Mucosa of rectum (tissue), 2 donors: ENCODE measurements around the gene ANKRD33B.

Source experiments
- H3K27ac ChIP-seq, 2 donors: one replicate each; pipeline ENCODE4 v1.7.0; 2013; ENCODE audit warnings: inconsistent platforms in 2 of 2, low read depth in 2 of 2, low read length in 2 of 2
- H3K27me3 ChIP-seq, 2 donors: one replicate each; pipeline ENCODE4 v1.7.0; 2013; ENCODE audit warnings: low read length in 2 of 2; ENCODE audit not compliant: control insufficient read depth in 2 of 2, insufficient read depth in 2 of 2
- H3K36me3 ChIP-seq, 2 donors: one replicate each; pipeline ENCODE4 v1.7.0; 2013; ENCODE audit warnings: low read length in 2 of 2; ENCODE audit not compliant: control insufficient read depth in 2 of 2, insufficient read depth in 2 of 2
- H3K4me1 ChIP-seq, 2 donors: one replicate each; pipeline ENCODE4 v1.7.0; 2013; ENCODE audit warnings: low read length in 2 of 2, mild to moderate bottlenecking in 1 of 2; ENCODE audit not compliant: control insufficient read depth in 2 of 2, insufficient read depth in 2 of 2
- H3K4me3 ChIP-seq, 2 donors: one replicate each; pipeline ENCODE4 v1.7.0; 2013; ENCODE audit warnings: low read length in 2 of 2
- H3K9ac ChIP-seq, 2 donors: one replicate each; pipeline ENCODE4 v1.7.0; 2013; ENCODE audit warnings: low read length in 2 of 2, low read depth in 1 of 2, mild to moderate bottlenecking in 1 of 2
- H3K9me3 ChIP-seq, 2 donors: one replicate each; pipeline ENCODE4 v1.7.0; 2013; ENCODE audit warnings: low read length in 2 of 2; ENCODE audit not compliant: control insufficient read depth in 2 of 2
- donor health status: healthy.
- donor health status: Normal muscosa, but diverticular disease.

The ANKRD33B gene

DNA sequence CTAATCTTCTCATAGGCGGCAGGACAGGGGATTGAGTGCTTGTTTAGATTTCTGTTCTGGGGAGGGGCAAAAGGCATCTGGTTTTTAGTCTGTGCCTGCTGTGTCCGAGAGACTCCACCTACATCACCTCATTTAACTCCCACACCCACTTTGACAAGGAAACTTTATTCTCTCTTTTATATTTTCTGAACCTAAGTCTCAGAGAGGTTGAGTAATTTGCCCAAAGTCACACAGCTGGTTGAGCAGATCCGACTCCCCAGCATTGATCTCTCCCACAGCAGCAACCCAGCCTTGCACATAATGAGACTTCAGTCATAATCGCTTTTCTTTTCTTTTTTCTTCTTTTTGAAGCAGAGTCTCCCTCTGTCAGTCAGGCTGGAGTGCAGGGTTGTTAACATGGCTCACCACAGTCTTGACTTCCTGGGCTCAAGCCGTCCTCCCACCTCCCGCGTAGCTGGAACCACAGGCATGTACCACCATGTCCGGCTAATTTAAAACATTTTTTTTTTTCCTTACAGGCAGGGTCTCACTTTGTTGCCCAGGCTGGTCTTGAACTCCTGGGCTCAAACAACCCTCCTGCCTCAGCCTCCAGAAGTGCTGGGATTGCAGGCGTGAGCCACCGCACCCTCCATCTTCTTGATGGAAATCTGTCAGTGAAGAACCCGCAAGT lies 36.5 kb upstream of the ANKRD33B start:
- no peak overlapping the region for H3K27ac ChIP-seq
- no peak overlapping the region for H3K4me3 ChIP-seq
- no peak overlapping the region for H3K9ac ChIP-seq

GRCh38 chr5:10528056-10528816 lies 35.6 kb upstream of the ANKRD33B start:
- Histone ChIP-seq H3K27me3 (no peaks in the 10 kb centered on the region), H3K9me3 (no peaks in the 10 kb centered on the region), H3K36me3 (no peaks in the 10 kb centered on the region), H3K27ac (no peak overlapping the region), H3K4me1 (no peaks in the 10 kb centered on the region), H3K9ac (no peak overlapping the region), H3K4me3 (no peak overlapping the region)

More for the DNA sequence above, 36.5 kb upstream of the ANKRD33B start:
- Histone ChIP-seq H3K9me3 (no peaks in the 10 kb centered on the region), H3K36me3 (no peaks in the 10 kb centered on the region), H3K27me3 (no peaks in the 10 kb centered on the region), H3K4me1 (no peaks in the 10 kb centered on the region)

GRCh38 chr5:10528827-10529226 lies 35.0 kb upstream of the ANKRD33B start:
- Histone ChIP-seq H3K27me3 (no peaks in the 10 kb centered on the region), H3K27ac (no peak overlapping the region), H3K4me3 (no peak overlapping the region), H3K9me3 (no peaks in the 10 kb centered on the region), H3K4me1 (no peaks in the 10 kb centered on the region), H3K36me3 (no peaks in the 10 kb centered on the region), H3K9ac (no peak overlapping the region)

DNA sequence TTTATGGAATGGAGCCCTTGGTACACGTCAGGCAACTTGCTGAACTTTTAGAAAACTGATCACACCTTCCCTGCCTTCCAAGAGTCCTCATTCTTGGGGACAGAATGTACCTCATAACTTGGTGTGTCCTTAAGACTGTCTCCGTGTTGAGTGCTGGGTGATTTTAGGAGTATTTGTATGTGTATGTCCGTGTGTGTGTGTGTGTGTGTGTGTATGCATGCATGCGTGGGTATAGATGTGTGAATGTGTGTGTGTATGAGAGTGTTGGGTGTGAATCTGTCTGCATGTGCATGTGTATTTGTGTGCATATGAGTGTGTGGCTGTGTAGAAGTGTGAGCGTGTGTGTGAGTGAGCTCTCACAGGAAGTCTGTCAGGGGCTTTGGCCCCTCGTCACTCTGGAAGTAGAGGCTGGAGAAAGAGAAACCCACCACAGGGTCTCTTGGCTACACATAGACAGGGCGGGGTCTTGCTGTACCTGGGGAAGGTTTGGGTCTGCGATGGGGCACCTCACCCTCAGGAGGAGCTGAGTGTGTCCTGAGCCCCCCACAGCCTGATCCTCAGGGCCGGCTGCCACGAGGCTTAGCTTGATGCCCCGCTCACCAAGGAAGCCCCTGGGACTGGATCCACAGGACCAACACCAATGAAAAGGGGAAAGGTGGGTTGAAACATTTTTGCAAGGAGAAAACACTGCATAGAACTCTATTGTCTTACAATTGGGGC lies 33.1 kb upstream of the ANKRD33B start:
- H3K4me1 ChIP-seq = no peaks in the 10 kb centered on the region
- no peaks in the 10 kb centered on the region for H3K27me3 ChIP-seq
- no peaks in the 10 kb centered on the region for H3K9me3 ChIP-seq
- no peak overlapping the region for H3K9ac ChIP-seq
- no peak overlapping the region for H3K27ac ChIP-seq
- H3K4me3 ChIP-seq = no peak overlapping the region
- H3K36me3 ChIP-seq = no peaks in the 10 kb centered on the region

- H3K9ac ChIP-seq = no peak overlapping the region
- peaks cover 0 to 3% of the 10 kb centered on the region in 2 donors for H3K27me3 ChIP-seq
- no peak overlapping the region for H3K27ac ChIP-seq
- H3K4me1 ChIP-seq = peaks cover 0 to 4% of the 10 kb centered on the region in 2 donors
- no peaks in the 10 kb centered on the region for H3K9me3 ChIP-seq
- no peak overlapping the region for H3K4me3 ChIP-seq
- no peaks in the 10 kb centered on the region for H3K36me3 ChIP-seq
These were observed 31.4 kb upstream of the ANKRD33B start for GRCh38 chr5:10532421-10532820.

- Histone ChIP-seq H3K27ac (no peak overlapping the region), H3K4me3 (no peak overlapping the region), H3K36me3 (no peaks in the 10 kb centered on the region), H3K4me1 (peaks cover 0 to 5% of the 10 kb centered on the region in 2 donors), H3K9me3 (no peaks in the 10 kb centered on the region), H3K9ac (no peak overlapping the region), H3K27me3 (peaks cover 0 to 3% of the 10 kb centered on the region in 2 donors)
These were observed 30.6 kb upstream of the ANKRD33B start for GRCh38 chr5:10533226-10533625.

GRCh38 chr5:10534561-10535530 lies 29.0 kb upstream of the ANKRD33B start:
- Histone ChIP-seq H3K9me3 (no peaks in the 10 kb centered on the region), H3K27ac (no peak overlapping the region), H3K36me3 (no peaks in the 10 kb centered on the region), H3K4me1 (peaks cover 0 to 5% of the 10 kb centered on the region in 2 donors), H3K27me3 (peaks cover 0 to 7% of the 10 kb centered on the region in 2 donors), H3K4me3 (no peak overlapping the region), H3K9ac (peak overlapping the region in 1 of 2 donors; percentile 2)

DNA sequence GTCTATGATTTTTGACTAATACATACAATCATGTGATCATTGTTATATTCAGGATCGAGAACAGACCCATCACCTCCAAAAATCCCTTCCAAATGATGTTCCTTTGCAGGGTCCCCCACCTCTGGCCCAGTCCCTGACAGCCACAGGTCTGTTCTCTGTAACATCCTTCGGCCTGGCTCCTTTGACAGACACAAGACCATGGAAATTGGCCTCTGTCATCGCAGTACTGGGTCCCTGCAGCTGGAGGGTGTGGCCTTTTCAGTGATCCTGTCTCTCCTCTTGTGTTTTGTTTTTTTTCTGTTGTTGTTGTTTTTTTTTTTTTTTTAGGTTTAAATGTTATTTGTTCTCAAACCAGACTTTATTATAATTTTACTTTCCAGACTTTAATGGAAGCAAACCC lies 27.4 kb upstream of the ANKRD33B start:
- H3K9me3 ChIP-seq = no peaks in the 10 kb centered on the region
- peaks cover 0 to 7% of the 10 kb centered on the region in 2 donors for H3K27me3 ChIP-seq
- no peak overlapping the region for H3K4me3 ChIP-seq
- H3K4me1 ChIP-seq = peaks cover 0 to 5% of the 10 kb centered on the region in 2 donors
- H3K27ac ChIP-seq = no peak overlapping the region
- H3K36me3 ChIP-seq = no peaks in the 10 kb centered on the region
- H3K9ac ChIP-seq = no peak overlapping the region

DNA sequence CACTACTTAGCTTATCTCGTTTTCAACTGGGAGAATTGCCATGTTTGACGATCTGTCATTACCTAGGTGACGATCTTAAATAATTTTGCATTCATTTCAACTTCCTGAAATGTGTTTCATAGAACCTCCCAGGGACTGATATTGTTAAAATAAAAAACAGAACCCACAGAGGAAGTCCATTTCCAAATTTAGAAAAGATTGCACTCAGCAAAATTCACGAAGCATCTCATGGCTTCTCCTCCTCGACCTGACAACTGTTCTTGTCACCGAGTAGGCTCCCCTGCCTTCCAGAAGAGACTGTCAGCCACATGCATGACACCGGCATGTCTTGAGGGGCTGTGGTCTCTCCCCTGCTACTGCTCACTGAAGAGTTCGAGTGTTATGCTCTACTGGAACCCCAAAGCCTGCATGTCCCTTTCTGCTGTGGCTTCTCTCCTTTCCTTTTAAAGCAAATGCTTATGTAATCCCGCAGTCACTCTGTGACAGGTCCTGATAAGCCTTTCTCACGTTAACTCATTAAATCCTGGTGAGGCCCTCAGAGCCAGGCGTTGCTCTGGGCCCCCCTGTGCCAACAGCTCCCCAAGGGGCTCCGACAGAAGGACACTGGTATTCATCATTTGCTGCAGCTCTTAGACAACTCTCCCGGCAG lies 26.8 kb upstream of the ANKRD33B start:
- H3K4me3 ChIP-seq = peak overlapping the region in 1 of 2 donors; percentile 17
- peaks cover 0 to 7% of the 10 kb centered on the region in 2 donors for H3K27me3 ChIP-seq
- H3K9ac ChIP-seq = no peak overlapping the region
- H3K4me1 ChIP-seq = peaks cover 0 to 5% of the 10 kb centered on the region in 2 donors
- H3K9me3 ChIP-seq = no peaks in the 10 kb centered on the region
- no peak overlapping the region for H3K27ac ChIP-seq
- no peaks in the 10 kb centered on the region for H3K36me3 ChIP-seq
